Chondrocyte (in vitro differentiated cells): ENCODE measurements around the gene NFASC. TPM values are rescaled to one million over a fixed set of nuclear protein-coding genes. Genes with fewer than 3 reads are reported as not detected.

Experiments
- DNase-seq: peaks from one replicate; pipeline ENCODE4 v3.0.0; 2021; ENCODE audit warnings: mixed read lengths, low spot score
- H3K27ac Mint-ChIP-seq: one replicate; pipeline ENCODE4 v1.8.0; 2021; ENCODE audit warnings: mild to moderate bottlenecking, moderate library complexity, mixed read lengths; ENCODE audit not compliant: unreplicated experiment
- H3K27me3 Mint-ChIP-seq: 2 replicates; pipeline ENCODE4 v1.8.0; 2021; ENCODE audit warnings: low read depth, mixed read lengths
- H3K36me3 Mint-ChIP-seq: 2 replicates; pipeline ENCODE4 v1.8.0; 2021; ENCODE audit warnings: low read depth, mixed read lengths
- H3K4me1 Mint-ChIP-seq: 2 replicates; pipeline ENCODE4 v1.8.0; 2021; ENCODE audit warnings: low read depth, mild to moderate bottlenecking, mixed read lengths
- H3K4me3 Mint-ChIP-seq: one replicate; pipeline ENCODE4 v1.8.0; 2021; ENCODE audit warnings: mild to moderate bottlenecking, moderate library complexity, mixed read lengths; ENCODE audit not compliant: unreplicated experiment
- H3K9me3 Mint-ChIP-seq: 2 replicates; pipeline ENCODE4 v1.8.0; 2021; ENCODE audit warnings: low read depth, mixed read lengths
- total RNA-seq: library from RNA; stranded (reverse); gene quantifications from 3 replicates; pipeline ENCODE4 v1.2.1, GENCODE V29; 2021
- TF ChIP-seq, protein P1 (sequence below): fragments of 200-600 bp; sonication (generic); IDR thresholded peaks from 2 replicates; pipeline ENCODE4 v1.5.0; 2021; ENCODE audit warnings: antibody characterized with exemption, mild to moderate bottlenecking, moderate library complexity

Gene NFASC
- total RNA-seq, 1 donor from 2014 or later = 0.20 TPM

DNA sequence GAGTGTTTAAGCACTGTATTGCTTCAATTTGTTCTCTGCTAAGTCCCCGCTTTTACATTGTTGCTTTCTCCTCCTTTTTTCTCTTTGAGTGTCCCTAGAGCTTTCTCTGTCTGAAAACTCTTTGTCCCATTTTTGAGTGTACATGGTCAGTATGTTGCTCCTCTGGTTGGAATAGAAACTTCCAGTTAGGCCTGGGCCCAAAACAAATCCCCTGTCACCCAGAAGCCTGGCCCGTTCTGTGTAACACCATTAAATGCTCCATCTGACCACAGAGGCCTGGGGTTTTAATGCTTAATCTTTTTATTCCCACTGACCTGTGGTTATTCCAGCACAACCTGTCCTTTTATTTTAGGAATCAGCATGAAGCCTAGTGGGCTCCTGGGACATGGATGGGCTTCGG is 28.3 kb upstream of the NFASC start:
- no peak for DNase-seq
- Mint-ChIP-seq H3K4me1 (no peaks in the 10 kb centered on the region), H3K27ac (no peak overlapping the region), H3K36me3 (no peaks in the 10 kb centered on the region), H3K9me3 (no peaks in the 10 kb centered on the region), H3K27me3 (peaks cover 16% of the 10 kb centered on the region), H3K4me3 (no peak overlapping the region)
- TF ChIP-seq, protein P1, sequence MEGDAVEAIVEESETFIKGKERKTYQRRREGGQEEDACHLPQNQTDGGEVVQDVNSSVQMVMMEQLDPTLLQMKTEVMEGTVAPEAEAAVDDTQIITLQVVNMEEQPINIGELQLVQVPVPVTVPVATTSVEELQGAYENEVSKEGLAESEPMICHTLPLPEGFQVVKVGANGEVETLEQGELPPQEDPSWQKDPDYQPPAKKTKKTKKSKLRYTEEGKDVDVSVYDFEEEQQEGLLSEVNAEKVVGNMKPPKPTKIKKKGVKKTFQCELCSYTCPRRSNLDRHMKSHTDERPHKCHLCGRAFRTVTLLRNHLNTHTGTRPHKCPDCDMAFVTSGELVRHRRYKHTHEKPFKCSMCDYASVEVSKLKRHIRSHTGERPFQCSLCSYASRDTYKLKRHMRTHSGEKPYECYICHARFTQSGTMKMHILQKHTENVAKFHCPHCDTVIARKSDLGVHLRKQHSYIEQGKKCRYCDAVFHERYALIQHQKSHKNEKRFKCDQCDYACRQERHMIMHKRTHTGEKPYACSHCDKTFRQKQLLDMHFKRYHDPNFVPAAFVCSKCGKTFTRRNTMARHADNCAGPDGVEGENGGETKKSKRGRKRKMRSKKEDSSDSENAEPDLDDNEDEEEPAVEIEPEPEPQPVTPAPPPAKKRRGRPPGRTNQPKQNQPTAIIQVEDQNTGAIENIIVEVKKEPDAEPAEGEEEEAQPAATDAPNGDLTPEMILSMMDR = no peak

DNA sequence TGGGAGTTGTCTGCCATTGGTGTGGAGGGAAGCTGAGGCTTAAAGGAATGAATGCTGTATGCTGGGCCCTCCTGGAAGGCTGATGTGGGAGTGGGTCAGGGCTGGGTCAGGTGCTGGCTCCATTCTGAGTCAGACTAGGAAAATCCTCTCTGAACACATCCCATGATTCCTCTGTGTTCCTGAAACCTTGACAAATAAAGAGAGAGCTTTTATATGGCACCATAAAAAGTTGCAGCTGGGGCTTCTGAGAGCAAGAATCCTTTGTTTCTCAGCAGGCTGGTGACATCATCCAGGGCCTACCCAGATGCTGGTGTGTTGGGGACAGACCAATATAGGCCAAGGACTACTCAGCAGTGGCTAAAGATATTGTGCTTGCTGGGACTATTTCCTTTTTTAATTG is 27.8 kb upstream of the NFASC start:
- H3K4me3 Mint-ChIP-seq = no peak overlapping the region
- DNase-seq = no peak
- no peak overlapping the region for H3K27ac Mint-ChIP-seq
- TF ChIP-seq, protein P1 = no peak
- no peaks in the 10 kb centered on the region for H3K9me3 Mint-ChIP-seq
- H3K27me3 Mint-ChIP-seq = peaks cover 16% of the 10 kb centered on the region
- no peaks in the 10 kb centered on the region for H3K4me1 Mint-ChIP-seq
- H3K36me3 Mint-ChIP-seq = no peaks in the 10 kb centered on the region

DNA sequence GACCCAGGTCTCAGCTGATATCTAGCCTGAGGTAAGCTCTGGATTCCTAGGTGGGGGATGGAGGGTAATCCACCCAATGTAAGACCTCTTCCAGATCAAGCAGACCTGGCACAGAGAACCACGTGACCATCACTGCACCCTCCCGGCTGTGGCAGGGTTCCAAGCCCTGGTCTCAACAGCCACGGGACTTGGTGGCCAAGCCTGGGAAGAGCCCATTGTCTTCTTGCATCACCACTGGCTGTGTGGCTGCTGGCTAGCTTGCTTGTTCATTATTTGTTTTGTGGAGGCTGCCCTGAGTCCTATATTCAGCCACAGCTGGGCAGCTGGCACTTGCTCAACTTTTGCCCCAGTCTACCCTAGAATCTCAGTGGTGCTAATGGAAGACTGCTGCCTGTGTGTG is 24.1 kb upstream of the NFASC start:
- no peak overlapping the region for H3K27ac Mint-ChIP-seq
- DNase-seq = no peak
- TF ChIP-seq, protein P1 = no peak
- H3K4me3 Mint-ChIP-seq = no peak overlapping the region
- H3K36me3 Mint-ChIP-seq = no peaks in the 10 kb centered on the region
- H3K27me3 Mint-ChIP-seq = peaks cover 29% of the 10 kb centered on the region
- no peaks in the 10 kb centered on the region for H3K4me1 Mint-ChIP-seq
- H3K9me3 Mint-ChIP-seq = no peaks in the 10 kb centered on the region

DNA sequence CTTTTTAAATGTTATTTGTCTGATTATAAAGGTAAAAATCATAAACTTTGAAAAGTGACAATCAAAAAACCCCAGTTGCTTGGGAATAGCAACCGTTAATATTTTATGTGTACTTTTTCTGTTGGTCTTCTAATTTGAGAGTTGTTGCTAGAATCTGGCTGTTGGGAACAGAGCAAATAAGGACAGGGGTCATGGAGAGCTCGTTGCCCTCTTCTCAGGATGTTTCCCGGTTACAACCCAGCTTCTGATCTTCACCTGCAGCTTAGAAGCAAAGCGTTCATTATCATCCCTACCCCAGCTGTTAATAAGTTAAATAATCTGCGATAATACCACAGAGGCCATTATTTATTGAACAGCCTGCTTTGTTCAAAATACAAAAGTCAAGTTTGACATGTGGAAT is 22.1 kb upstream of the NFASC start:
- H3K4me1 Mint-ChIP-seq = no peaks in the 10 kb centered on the region
- no peak for DNase-seq
- TF ChIP-seq, protein P1 = no peak
- H3K36me3 Mint-ChIP-seq = no peaks in the 10 kb centered on the region
- peaks cover 31% of the 10 kb centered on the region for H3K27me3 Mint-ChIP-seq
- no peak overlapping the region for H3K4me3 Mint-ChIP-seq
- H3K27ac Mint-ChIP-seq = no peak overlapping the region
- no peaks in the 10 kb centered on the region for H3K9me3 Mint-ChIP-seq

DNA sequence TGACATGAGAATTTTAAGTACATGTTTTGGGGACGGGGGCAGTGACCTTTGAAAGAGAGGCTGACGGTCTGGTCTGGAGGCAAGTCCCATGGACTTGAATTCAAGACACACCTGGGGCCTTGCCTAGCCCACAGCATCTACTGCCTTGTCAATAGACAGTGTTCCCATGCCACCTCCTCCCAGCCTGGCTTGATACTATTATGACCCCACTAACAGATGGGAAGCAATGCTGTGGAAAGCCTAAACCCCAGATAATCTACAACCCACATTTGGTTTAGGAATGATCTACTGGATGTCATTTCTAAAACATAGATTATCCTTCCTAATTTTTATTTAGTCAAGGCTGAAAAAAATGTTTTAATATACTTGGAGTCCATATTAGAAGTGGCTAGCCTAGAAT is 17.8 kb upstream of the NFASC start:
- H3K27me3 Mint-ChIP-seq = peaks cover 36% of the 10 kb centered on the region
- DNase-seq = no peak
- TF ChIP-seq, protein P1 = no peak

More for the DNA sequence above, 17.8 kb upstream of the NFASC start:
- no peaks in the 10 kb centered on the region for H3K36me3 Mint-ChIP-seq
- H3K4me3 Mint-ChIP-seq = no peak overlapping the region
- H3K9me3 Mint-ChIP-seq = no peaks in the 10 kb centered on the region
- no peak overlapping the region for H3K27ac Mint-ChIP-seq
- no peaks in the 10 kb centered on the region for H3K4me1 Mint-ChIP-seq
